ENCODE results near the gene DHX40.

GRCh38 chr17:59647288-59647687, 81.9 kb downstream of the DHX40 start:
- TF ChIP-seq CTCF (IDR thresholded peaks at IDR 0.05; ENCODE audit: insufficient read depth, low read length) = no peak
- TF ChIP-seq POLR2AphosphoS5 (IDR thresholded peaks at IDR 0.05; ENCODE audit: low read depth) = no peak
- TF ChIP-seq SPI1 (IDR thresholded peaks at IDR 0.05; ENCODE audit: borderline replicate concordance, low read depth) = no peak
- no peak for TF ChIP-seq REST (IDR thresholded peaks at IDR 0.05; ENCODE audit: insufficient replicate concordance, low read depth)

All from HL-60 (cell line).